ENCODE measurements around the gene COPG2.
"Not testable (repeated sequence)": the region's sequence is repeated elsewhere in the genome, so short reads cannot be mapped to it uniquely, and the experiment has no call there.

COPG2 gene

DNA sequence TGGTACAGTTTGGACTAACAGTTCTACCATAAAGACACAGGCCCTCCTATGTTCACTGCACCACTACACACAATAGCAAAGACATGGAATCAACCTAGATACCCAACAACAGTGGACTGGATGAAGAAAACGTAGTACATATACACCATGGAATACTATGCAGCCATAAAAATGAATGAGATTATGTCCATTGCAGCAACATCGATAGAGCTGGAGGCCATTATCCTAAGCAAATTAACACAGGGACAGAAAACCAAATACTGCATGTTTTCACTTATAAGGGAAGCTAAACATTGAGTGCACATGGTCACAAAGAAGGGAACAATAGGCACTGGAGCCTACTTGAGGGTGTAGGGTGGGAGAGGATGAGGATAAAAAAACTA is 101.7 kb downstream of the COPG2 start:
- no peak for DNase-seq (ENCODE audit: low read depth, low spot score)

DNA sequence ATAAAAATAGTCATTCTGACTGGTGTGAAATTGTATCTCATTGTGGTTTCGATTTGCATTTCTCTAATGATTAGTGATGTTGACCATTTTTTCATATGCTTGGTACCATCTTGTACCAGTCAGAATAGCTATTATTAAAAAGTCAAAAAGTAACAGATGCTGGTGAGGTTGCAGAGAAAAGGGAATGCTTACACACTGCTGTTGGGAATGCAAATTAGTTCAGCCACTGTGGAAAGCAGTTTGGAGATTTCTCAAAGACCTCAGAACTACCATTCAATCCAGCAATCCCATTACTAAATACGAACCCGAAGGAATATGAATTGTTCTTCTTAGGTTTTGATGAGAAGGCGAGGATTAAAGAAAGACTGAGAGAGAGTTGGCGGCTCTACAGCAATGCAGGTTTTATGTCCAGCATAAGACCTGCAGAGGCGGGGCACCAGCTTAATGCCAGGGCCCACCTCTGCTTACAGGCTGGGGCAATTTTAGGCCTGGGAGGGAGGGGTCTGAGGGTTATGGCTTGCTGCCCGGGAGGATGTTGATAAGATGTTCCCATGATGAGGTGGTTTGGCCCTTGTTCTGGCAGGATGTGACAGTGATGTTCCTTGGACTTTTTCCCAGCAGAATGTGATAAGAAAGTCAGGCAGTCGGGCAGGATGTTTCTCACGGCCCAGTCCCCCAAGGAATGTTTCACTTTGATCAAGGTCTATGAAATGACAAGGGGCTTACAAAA is 102.2 kb downstream of the COPG2 start:
- no peak for DNase-seq (ENCODE audit: low read depth, low spot score)

DNA sequence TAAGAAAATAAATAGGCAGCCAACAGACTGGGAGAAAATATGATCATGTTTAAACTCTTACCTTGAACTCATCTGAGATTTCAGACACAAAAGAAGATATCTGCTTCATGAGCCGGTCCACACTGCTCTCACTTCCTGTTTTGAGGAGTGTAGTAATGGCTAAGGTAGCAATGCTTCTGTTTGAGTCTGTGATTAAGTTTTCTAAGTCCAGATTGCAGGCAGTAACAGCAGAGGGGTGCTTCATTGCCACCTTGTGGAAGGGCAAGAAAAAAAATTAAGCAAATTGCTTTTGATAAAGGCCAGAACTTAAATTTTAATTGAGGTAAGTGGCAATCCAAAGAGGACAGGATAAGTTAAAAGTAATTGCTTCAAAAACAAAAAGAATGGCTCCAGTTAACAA is 107.6 kb downstream of the COPG2 start:
- DNase-seq (ENCODE audit: low read depth, low spot score) = no peak

DNA sequence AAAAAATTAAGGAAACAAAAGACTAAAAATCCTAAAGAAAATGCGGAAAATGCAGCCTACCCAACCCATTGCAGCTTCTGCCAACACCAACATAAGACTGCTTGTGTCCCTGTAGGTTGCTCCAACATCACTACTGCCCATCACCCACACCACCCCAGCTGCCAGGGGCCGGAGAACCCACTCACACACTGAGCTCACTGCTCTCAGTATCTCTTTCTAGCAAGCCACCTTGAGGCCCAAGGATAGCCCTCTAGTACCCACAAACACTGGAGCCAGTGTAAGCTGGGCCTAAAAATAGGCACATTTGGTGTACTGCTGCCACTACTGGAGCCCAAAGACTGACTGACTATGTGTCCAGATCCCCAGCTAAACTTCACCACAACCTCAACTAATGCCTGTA is 109.4 kb downstream of the COPG2 start:
- no peak for DNase-seq (ENCODE audit: low read depth, low spot score)

DNA sequence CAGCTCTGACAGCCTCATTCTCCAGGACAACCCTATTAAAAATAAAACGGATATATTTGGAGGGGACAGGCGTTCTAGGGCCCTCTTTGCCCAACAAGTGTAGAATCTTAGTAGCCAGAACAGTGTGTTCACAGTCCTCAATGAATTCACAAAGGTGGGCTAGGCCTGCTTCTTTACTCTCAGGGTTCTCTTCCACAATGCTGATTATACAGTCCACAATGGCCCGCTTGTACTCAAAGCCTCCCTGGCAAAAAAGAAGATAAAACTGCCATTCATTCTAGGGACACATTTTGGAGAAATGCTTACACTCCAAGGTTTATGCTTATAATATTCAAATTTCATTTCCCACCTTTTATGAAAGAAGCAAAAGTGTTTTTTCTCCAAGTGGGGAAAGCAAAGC is 114.1 kb downstream of the COPG2 start:
- DNase-seq (ENCODE audit: low read depth, low spot score) = no peak

DNA sequence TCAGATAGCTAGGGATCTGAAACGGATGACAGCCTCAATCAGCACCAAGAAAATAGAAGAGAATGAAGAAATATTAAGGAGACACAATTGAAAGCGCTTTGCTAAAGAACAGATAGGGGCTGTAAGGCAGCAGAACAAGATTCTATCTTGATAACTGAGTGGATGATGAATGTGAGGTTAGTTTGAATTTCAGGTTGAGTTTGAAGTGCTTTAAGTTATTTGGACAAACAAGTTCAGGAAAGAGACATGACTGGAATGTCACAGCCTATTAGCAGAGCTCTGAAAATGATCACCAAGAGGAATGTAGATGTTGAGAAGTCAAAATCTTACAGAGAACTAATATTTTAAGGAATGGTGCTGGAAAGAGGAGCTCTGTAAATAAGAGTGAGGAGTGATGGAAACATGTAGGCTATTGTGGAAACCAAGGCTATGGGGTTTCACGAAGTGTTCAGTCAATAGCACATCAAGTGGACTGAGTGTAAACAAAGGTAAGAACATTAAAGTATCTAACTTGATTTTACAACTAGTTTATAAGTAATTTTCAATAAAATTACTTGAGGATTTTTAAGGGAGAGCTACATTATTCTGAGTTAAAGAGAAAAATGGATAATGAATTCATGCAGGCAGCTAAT is 115.0 kb downstream of the COPG2 start:
- DNase-seq (ENCODE audit: low read depth, low spot score) = no peak

DNA sequence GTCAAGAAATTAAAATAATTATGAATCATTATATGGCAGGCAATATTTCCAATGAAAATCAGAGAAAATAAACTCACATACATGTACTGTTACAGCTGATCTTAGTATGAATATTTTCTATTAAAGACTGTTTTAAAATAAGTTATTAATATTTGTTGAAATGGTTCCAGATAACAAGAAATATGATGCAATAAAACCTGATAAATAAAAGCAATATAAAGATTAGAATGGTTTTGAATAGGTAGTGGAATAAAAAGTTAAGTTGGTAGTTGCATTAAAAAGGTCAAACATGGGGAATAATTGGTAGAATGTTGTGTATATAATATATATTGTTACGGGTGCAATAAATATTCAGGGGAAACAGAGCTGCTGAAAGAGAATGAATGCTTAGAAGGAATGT is 124.2 kb downstream of the COPG2 start:
- DNase-seq (ENCODE audit: low read depth, low spot score) = no peak

DNA sequence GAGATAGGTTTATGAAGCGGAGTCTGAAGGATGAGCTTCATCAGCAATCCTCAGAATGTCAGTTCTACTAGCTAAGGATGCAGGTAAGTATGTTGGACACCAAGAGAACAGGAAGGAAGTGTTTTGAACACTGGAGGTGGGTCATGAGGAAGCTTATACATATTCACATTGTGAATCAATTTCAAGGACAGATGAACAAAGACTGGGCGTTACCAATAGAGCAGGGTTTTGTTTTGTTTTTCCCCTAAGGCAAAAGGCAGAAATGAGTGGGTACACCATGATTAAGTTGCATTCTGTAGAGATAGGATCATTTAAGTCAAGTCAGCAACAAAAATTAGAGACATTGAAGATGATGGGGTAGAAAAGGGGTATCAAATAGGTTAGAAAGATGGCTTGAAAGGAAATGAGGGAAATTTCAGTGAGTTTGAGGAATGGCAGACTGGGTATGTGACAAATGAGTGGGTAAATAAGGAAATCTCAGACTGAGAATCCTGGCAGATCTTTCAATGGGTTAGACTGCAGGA is 125.0 kb downstream of the COPG2 start:
- no peak for DNase-seq (ENCODE audit: low read depth, low spot score)

DNA sequence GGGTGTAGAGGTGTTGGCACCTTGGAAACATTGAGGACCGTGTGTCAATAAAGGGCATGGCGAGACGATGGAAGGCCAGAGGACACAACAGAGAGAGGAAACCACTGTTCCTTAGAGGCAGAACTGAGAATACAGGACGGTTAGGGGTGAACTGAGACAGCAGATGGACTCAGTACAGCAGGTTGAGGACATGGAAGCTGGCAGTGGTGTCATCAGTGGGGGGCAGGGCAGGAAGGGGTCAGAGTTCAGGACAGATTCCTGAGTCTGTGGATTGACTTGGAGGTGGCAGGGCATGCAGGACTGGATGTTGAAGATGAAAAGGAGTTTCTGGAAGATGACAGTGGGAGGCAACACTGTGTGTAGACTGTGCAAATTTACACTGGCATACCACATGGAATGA is 126.3 kb downstream of the COPG2 start:
- not testable (repeated sequence) for DNase-seq (ENCODE audit: low read depth, low spot score)

DNA sequence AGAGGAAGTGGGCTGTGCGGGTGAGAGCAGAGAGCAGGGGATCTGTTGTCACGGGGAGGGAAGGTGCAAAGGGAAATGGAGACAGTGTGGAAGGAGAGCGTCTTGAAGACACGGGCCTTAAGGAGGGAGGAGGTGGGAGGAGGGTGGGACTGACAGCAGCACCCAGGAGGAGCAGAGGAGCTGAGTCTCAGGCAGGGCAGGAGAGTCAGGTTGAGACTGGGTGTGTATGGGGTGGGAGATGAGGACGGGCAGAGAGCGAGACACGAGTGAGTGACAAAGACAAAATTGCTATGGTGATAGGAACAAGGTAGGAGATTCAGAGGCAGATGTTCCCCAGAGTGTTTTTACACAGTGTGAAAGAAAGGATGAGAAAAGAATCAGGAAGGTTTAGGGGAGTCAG is 127.3 kb downstream of the COPG2 start:
- DNase-seq (ENCODE audit: low read depth, low spot score) = not testable (repeated sequence)

DNA sequence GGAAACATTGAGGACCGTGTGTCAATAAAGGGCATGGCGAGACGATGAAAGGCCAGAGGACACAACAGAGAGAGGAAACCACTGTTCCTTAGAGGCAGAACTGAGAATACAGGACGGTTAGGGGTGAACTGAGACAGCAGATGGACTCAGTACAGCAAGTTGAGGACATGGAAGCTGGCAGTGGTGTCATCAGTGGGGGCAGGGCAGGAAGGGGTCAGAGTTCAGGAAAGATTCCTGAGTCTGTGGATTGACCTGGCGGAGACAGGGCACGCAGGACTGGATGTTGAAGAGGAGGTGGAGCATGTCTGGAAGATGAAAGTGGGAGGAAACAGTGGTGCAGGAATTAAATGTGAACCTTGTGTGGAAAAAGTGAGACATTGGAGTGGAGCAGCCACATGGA is 130.7 kb downstream of the COPG2 start:
- DNase-seq (ENCODE audit: low read depth, low spot score) = not testable (repeated sequence)

DNA sequence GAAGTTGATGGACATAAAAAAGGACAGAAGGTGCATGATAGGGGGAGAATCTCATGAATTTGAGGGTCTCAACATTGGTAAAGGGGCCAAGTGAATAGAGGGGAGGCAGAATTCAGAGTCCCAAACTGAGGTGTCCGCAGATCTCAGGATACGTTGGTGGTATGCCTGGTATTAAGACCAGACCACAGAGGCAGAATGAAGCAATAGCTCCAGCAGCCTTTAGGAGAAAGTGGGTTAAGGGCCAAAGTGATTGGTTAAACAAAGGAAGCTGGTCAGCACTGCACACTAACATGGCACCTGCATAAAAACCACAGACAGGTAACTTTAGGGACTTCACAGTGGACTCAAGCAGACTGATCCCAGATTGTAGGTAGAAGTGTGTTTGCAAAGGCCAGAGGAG is 139.1 kb downstream of the COPG2 start:
- DNase-seq (ENCODE audit: low read depth, low spot score) = no peak

DNA sequence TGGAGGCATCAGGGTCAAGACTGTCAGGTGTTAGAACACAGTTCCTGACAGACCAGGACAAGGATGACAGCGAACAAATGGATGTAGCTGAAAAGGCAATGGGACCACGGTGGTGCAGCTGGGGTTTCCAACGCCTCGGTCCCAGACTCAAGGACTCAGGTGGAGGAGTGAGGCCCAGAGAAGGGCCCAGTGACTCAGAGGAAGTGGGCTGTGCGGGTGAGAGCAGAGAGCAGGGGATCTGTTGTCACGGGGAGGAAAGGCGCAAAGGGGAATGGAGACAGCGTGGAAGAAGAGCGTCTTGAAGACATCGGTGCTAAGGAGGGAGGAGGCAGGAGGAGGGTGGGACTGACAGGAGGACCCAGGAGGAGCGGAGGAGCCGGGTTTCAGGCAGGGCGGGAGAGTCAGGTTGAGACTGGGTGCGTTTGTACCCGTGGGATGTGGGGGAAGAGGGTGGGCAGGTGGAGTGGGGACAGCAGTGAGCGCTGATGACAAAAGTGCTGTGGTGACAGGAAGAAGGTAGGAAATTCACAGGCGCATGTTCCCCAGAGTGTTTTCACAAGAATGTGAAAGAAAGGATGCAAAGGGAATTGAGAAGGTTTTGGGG is 140.7 kb downstream of the COPG2 start:
- not testable (repeated sequence) for DNase-seq (ENCODE audit: low read depth, low spot score)

DNA sequence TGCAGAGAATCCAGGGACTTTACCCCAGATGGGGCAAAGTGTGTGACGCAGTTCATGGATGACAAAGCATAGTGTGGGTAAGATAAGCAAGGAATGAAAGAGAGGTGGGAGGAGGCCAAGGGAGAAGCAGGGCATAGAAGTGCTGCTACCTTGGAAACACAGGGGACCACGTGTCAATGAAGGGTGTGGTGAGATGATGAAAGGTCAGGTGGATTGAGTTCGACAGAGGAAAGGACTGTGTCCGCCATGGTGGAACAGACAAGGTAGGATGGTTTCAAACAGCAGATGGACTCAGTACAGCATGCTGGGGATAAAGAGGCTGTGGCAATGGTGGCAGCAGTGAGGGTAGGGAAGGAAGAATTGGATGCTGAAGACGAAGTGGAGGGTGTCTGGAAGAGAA is 143.9 kb downstream of the COPG2 start:
- DNase-seq (ENCODE audit: low read depth, low spot score) = no peak

DNA sequence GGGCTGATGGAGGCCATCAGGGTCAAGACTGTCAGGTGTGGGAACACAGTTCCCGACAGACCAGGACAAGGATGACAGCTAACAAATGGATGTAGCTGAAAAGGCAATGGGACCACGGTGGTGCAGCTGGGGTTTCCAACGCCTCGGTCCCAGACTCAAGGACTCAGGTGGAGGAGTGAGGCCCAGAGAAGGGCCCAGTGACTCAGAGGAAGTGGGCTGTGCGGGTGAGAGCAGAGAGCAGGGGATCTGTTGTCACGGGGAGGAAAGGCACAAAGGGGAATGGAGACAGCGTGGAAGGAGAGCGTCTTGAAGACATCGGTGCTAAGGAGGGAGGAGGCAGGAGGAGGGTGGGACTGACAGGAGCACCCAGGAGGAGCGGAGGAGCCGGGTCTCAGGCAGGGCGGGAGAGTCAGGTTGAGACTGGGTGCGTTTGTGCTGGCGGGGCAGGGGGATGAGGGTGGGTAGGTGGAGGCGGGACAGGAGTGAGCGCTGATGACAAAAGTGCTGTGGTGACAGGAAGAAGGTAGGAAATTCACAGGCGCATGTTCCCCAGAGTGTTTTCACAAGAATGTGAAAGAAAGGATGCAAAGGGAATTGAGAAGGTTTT is 144.9 kb downstream of the COPG2 start:
- DNase-seq (ENCODE audit: low read depth, low spot score) = not testable (repeated sequence)

DNA sequence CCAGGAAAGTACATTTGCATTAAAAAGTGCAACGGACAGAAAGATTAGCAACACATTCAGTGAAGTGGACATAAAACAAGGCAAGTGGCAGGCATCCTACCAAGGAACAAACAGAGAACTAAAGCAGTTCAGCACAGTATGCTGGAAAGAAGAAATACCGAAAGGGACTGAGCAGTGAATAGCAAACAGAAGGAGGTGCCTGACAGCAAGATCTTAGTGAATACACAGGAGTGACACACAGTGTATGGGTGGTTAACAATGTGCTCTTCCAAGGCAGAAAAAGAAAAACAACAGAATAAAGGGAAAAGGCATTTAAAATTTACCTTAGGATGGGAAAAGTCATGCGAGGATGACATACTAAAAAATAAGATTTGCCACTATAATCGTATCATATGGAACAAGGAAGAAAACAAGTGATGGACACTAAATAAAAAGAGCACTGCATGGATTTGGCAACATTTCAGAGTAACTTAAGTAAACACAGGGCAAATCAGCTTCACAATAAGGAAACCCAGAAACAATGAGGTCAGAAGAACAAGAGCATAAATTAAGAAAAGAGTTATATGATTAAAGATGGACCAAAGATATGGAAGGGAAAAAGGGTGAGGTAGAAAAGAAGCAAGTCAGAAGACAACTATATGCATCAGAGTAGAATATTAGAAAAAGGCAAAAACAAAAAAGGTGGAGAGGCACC is 147.1 kb downstream of the COPG2 start:
- DNase-seq (ENCODE audit: low read depth, low spot score) = no peak

DNA sequence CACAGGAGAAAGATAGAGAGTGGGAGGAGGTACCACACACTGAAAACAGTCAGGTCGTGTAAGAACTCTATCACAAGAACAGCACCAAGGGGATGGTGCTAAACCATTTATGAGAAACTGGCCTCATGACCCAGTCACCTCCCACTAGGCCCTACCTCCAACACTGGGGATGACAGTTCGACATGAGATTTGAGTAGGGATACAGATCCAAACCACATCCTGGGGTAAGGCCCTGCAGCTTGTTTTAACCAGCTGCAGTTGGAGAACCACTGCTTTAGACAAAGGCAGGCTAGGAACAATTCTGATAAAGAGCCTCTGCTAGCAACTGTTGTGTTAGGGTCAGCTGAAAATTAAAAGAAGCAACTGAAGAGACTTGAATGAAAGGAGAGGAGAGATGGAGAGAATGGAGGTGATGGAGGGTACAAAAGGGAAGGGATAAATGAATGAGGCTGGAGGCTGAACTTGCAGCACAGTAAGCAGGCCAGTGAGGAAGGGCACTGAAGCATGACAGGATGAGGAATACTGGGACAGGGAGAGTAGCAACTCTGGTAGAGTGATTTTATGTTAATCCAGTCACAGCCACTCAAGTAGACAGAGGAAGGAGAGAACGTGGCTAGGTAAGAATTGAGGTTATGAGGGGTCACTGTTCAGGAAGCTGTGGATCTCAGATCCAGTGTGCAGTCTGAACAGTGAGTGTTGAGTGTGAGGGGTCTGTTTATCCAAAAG is 153.1 kb downstream of the COPG2 start:
- DNase-seq (ENCODE audit: low read depth, low spot score) = no peak

DNA sequence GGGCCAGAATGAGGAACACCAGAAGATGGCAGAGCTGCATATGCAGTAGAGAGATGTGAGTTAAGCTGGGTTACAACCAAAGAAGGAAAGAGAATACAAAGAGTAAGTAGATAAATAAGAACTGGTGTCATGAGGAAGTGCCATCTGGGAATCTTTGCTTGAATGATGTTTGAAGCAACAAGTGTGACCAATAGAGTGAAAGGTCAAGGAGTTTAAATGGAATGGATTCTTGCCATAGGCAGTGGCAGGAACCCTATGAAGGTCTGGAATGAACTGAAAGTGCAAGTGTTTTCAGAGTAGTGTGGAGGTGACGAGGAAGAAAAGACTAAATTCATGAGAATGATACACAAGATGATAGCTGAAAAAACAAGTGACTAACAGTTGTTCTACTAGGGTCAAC is 155.1 kb downstream of the COPG2 start:
- no peak for DNase-seq (ENCODE audit: low read depth, low spot score)

DNA sequence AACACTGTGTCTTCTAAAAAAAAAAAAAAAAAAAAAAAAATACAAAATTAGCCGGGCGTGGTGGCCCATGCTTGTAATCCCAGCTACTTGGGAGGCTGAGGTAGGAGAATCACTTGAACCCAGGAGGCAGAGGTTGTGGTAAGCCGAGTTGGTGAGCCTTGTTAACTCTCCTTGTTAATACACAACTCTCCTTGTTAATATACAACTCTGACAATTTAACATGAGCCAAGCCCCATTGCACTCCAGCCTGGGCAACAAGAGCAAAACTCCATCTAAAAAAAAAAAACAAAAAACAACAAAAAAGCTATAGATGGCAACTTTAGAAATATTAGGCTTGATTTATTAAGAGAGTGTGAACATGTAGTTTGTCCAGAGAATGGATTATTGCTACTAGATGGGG is 156.5 kb downstream of the COPG2 start:
- DNase-seq (ENCODE audit: low read depth, low spot score) = not testable (repeated sequence)

DNA sequence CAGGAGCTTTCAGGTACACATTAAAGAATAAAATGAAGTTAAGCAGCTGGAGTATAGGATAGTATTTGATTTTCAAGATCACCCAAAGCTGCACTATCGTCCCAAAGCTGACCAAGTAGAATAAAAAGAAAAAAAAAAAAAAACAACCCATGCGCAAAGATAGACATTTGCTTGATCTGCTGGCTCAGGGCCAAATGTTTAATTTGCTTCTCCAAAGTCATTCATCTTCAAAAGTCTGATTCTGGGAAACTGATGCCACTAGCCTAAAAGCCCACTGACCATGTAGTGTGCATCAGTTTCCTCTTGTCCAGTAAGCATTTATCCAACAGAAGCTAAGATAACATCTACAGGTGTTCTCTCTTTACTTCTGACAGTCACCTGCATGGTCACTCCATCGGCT is 162.2 kb downstream of the COPG2 start:
- DNase-seq (ENCODE audit: low read depth, low spot score) = no peak

DNA sequence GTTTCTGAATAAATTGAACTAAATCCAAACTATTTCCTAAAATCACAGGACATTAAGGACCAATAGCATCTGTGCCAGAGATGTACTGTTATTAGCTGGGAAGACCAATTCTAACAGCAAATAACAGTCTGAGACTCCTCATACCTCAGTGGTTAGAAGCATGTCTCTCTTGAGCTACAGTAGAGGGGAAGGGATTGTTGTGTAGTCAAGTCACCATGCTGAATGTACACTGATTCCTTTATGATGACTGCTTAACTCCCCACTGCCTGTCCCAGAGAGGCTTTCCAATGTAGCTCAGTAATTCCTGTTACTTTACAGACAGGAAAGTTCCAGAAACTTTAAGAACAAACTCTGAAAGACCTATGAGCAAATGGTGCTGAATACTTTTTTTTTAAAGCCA is 162.8 kb downstream of the COPG2 start:
- DNase-seq (ENCODE audit: low read depth, low spot score) = no peak
